Motor neuron (in vitro differentiated cells): ENCODE data around the gene ZNF3. TPM values are rescaled to one million over a fixed set of nuclear protein-coding genes. Genes with fewer than 3 reads are reported as not detected.
A peak's percentile ranks its signal among the peaks of the same experiment; 100 is the strongest.

ENCODE experiments used
- ATAC-seq, 8 experiments: fragments of 200-7000 bp; cut with Tn5 transposase; replicated peaks in 6 of 8; 2 replicates each; pipeline ENCODE4 v1.8.0; 2021; ENCODE audit warnings: mild to moderate bottlenecking in 8 of 8, moderate library complexity in 8 of 8
- H3K27ac ChIP-seq, 2 donors: fragments of 250-450 bp; sonication (Bioruptor Pico); 2 replicates each; pipeline ENCODE4 v1.9.0; 2021; ENCODE audit warnings: antibody characterized with exemption in 2 of 2, mild to moderate bottlenecking in 2 of 2, moderate library complexity in 1 of 2
- H3K4me1 ChIP-seq, 2 donors: fragments of 250-450 bp; sonication (Bioruptor Pico); replicated peaks in 1 of 2; 2 replicates each; pipeline ENCODE4 v1.6.1; 2021; ENCODE audit warnings: antibody characterized with exemption in 2 of 2, mild to moderate bottlenecking in 2 of 2, moderate library complexity in 1 of 2
- H3K4me3 ChIP-seq, 5 donors: fragments of 250-450 bp; sonication (Bioruptor Pico); 2 replicates each; pipeline ENCODE4 v1.9.0; 2021; ENCODE audit warnings: antibody characterized with exemption in 5 of 5, mild to moderate bottlenecking in 5 of 5, moderate library complexity in 4 of 5
- WGBS, 10 experiments: fragments of 450-650 bp; shearing (Covaris generic); methylation state at CpG; one replicate each; pipeline ENCODE4 v1.0.0; 2022; 5-methylcytosine and 5-hydroxymethylcytosine counted together
- in situ Hi-C, 9 experiments: fragments of 400-800 bp; cut with MboI; loops; one replicate each; pipeline ENCODE4 v1.15.0; 2021; ENCODE audit warnings: low sequenced_read_pairs in 9 of 9, low pct_unique_long_range_greater_than_20kb in 2 of 9; ENCODE audit not compliant: unreplicated experiment in 9 of 9
- total RNA-seq, 8 experiments: library from RNA; unstranded; fragments of 300-600 nt; gene quantifications; 2 replicates each; pipeline versions ENCODE4 v1.2.3 to v1.2.4, GENCODE V29; 2022

Gene ZNF3
- total RNA-seq, 8 experiments from 2014 or later = 32.4 to 63.8 (median 49.4) TPM

DNA sequence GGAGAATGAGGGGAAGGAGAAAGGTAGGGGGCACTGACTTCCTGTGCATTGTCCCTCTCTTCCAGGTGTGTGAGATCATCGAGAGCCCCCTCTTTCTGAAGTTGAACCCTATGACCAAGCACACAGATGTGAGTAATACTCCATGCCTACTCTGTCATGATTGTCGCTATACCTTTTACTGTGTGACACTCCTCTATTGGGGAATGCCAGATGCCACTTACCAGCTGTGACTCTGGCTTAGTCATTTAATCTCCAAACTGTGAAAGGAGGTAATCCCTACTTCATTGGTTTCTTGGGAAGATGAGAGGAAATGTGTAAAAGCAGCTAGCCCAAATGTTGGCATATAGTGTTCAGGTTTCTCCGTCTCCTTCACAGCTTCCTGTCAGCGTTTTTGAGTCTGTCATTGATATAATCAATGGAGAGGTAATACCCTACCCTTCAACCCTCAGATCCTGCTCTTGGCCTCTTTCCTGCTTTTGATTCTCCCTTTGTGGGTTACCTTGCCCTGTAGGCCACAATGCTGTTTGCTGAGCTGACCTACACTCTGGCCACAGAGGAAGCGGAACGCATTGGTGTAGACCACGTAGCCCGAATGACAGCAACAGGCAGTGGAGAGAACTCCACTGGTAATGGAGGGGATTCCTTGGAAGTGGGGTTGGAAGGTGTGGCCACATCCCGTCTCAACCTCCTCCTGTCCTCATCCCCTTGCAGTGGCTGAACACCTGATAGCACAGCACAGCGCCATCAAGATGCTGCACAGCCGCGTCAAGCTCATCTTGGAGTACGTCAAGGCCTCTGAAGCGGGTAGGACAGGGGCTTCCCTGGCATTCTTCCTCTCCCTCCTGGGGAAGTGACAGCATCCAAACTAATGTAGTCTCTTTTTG is 9.2 kb upstream of the ZNF3 start:
- H3K4me1 ChIP-seq = peaks cover 10 to 12% of the 10 kb centered on the region in 2 donors
- H3K27ac ChIP-seq = no peak overlapping the region
- 78 to 100% (median 100%) methylated on average over 1 to 11 of the region's 14 CpGs; no CpG with 5 or more reads in 3 of the 10 experiments for WGBS, 10 experiments
- no peak for ATAC-seq
- H3K4me3 ChIP-seq = no peak overlapping the region
- in situ Hi-C loops = no loop called here

DNA sequence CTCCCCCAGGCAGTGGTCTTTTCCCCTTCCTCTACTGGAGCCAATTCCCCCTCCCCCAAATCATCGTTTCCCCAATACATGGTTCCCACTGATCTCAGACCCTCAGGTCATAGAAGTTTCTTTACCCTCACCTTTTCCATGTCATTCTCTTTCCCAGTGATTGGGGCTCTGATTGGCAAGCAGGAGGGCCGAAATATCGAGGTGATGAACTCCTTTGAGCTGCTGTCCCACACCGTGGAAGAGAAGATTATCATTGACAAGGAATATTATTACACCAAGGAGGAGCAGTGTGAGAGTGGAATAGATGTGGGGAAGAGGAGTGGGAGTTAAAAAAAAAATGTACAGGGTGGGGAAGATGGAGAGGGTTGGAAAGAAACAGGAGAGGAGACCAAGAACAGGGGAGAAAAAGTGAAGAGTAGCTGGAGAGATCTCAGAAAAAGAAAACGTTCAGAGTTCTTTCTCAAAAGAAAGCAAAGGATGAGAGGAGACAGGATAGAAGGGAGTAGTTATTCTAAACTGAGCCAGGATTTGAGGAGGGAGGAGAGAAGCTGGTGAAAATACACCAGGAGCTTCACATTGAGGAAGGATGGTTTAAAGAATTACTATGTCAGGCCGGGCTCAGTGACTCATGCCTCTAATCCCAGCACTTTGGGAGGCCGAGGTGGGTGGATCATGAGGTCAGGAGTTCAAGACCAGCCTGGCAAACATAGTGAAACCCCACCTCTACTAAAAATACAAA is 8.1 kb upstream of the ZNF3 start:
- in situ Hi-C loops = no loop called here
- Histone ChIP-seq H3K27ac (peak overlapping the region; percentile 78 to 93), H3K4me1 (peaks cover 10 to 12% of the 10 kb centered on the region in 2 donors), H3K4me3 (peak overlapping the region; percentile 59 to 94 (median 70))
- 3 to 28% (median 11%) methylated on average over 2 to 6 of the region's 7 CpGs; no CpG with 5 or more reads in 2 of the 10 experiments for WGBS, 10 experiments
- ATAC-seq = peak in 2 of 8 experiments; percentile 12 to 19

DNA sequence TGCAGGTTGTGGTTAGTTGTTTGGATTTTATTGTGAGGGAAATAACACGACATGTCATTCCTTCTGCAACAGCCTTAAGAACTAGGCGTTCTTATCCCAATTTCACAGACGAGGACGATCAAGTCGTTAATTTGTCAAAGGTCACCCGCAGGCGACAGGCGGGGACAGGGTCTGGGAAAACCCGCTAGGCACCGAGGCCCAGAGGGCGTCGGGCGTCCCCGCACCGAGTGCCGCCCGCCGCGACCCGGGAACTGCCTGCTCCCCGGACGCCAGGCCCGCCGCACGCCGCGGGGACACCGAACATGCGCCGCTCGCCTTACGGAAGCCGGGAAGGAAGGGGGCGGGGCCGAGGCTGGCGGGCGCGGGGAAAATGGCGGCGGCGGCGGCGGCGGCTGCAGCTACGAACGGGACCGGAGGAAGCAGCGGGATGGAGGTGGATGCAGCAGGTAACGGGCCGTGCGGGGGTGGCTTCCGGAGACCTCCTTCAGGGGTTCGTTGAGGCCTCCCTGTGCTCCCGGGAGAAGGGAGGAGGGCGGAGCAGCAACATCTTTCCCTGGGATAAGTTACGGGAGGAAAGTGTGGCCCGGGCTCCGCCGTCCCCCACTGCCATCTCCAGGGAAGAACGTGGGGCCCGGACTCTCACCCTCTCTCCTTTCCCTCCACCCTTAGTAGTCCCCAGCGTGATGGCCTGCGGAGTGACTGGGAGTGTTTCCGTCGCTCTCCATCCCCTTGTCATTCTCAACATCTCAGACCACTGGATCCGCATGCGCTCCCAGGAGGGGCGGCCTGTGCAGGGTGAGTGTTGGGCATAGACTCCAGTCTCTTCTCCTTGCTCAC is 7.3 kb upstream of the ZNF3 start, which contains the start of gene COPS6:
COPS6 (plus strand) TSS at position 349 of the 837 bp plus-strand sequence; CDS start at position 371, 22 bp downstream.
- ATAC-seq = peak; percentile 15 to 88 (median 76)
- in situ Hi-C loops = no loop called here
- H3K4me3 ChIP-seq = peak within 1 kb of the TSS; percentile 59 to 94 (median 70)
- peak within 1 kb of the TSS; percentile 78 to 93 for H3K27ac ChIP-seq
- 0 to 20% (median 1%) methylated on average over 1 to 17 of the region's 68 CpGs; no CpG with 5 or more reads in 3 of the 10 experiments for WGBS, 10 experiments
- H3K4me1 ChIP-seq = peaks cover 10 to 12% of the 10 kb centered on the region in 2 donors

DNA sequence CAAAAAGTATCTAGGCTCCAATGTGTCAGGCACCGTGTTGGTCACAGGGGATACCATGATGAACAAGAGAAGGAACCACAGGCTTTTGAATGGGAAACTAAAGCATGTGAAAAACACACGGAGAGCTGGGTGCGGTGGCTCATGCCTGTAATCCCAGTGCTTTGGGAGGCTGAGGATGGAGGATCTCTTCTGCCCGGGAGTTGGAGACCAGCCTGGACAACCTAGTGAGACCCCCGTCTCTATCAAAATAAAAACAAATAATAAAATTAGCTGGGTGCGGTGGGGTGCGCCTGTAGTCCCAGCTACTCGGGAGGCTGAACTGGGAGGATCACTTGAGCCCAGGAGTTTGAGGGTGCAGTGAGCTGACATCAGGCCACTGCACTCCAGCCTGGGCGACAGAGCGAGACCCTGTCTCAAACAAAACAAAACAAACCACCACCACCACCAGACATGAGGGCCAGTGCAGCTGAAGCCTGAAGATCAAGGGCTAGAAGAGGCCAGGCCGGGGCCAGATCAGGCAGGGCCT is 6.6 kb upstream of the ZNF3 start:
- H3K27ac ChIP-seq = peak overlapping the region; percentile 78 to 93
- peak in 1 of 8 experiments; percentile 11 for ATAC-seq
- 33 to 100% (median 86%) methylated on average over 1 to 11 of the region's 11 CpGs; no CpG with 5 or more reads in 1 of the 10 experiments for WGBS, 10 experiments
- H3K4me3 ChIP-seq = peak overlapping the region; percentile 59 to 94 (median 70)
- in situ Hi-C loops = no loop called here
- H3K4me1 ChIP-seq = peaks cover 10 to 14% of the 10 kb centered on the region in 2 donors

DNA sequence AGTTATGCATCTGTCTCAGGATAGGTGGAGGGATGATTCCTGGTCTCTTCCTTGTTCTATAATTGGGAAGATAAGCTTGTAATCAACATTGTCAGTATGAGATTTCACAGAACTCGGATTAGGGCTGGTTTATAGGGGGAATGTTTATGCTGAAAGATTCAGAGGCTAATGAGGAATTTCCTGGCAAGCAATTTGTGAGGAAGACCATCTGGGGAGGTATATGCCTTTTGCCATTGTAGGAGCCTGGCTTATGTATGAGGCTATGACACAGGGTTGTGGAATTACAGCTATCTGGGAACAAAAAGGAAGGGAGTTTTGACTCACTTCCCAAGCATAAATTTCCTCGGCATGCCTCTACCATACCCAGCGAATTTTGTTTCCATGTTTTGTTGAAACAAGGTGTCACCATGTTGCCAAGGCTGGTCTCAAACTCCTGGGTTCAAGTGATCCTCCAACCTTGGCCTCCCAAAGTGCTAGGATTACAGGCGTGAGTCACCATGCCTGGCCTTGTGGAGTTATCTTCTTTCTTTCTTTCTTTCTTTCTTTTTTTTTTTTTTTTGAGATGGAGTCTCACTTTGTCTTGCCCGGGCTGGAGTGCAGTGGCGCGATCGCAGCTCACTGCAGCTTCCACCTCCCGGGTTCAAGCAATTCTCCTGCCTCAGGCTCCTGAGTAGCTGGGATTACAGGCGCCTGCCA is 5.7 kb upstream of the ZNF3 start:
- no peak overlapping the region for H3K4me3 ChIP-seq
- peaks cover 10 to 18% of the 10 kb centered on the region in 2 donors for H3K4me1 ChIP-seq
- 0 to 90% (median 76%) methylated on average over 1 to 5 of the region's 10 CpGs for WGBS, 10 experiments
- in situ Hi-C loops = no loop called here
- peak in 3 of 8 experiments; percentile 2 to 18 (median 8) for ATAC-seq
- no peak overlapping the region for H3K27ac ChIP-seq

DNA sequence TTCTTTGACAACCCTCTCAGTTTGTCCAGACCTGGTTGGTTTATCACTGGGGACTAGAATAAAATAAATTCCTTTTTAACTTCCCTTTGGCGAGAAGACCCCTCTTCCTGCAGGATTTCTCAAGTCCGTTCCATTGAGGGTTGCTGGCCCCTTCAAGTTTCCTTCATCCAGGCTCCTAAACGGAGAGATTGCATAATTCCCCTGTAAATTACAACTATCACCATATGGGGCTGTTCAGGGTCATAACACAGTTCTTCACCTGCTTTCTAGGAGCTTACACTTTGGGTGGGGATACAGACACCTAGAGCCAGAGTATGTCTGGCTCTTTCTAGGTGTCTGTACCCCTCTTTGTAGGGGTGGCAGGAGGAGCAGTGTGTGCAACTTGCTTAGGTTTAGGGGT is 4.0 kb upstream of the ZNF3 start:
- no peak overlapping the region for H3K27ac ChIP-seq
- no peak for ATAC-seq
- in situ Hi-C loops = no loop called here
- no peak overlapping the region for H3K4me3 ChIP-seq
- H3K4me1 ChIP-seq = peaks cover 10 to 18% of the 10 kb centered on the region in 2 donors
- 56 to 100% (median 86%) methylated on average over 1 to 3 of the region's 3 CpGs; no CpG with 5 or more reads in 3 of the 10 experiments for WGBS, 10 experiments

DNA sequence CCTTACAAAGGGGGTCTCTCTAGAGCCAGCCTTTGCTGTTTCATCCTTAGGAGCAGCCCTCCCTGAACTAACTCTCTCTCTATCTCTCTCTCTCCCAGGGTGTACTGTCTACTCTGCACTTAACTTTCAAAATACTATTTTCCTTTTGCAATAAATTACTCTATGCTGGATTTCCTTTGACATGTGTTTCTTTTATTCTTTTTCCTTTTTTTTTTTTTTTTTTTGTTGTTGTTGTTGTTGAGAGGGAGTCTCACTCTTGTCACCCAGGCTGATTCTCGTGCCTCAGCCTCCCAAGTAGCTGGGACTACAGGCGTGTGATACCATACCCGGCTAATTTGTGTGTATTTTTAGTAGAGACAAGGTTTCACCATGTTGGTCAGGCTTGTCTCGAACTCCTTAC is 1.5 kb upstream of the ZNF3 start:
- peaks cover 8 to 14% of the 10 kb centered on the region in 2 donors for H3K4me1 ChIP-seq
- peak overlapping the region; percentile 49 to 91 for H3K27ac ChIP-seq
- ATAC-seq = peak in 2 of 8 experiments; percentile 5 to 8
- 36 to 86% (median 61%) methylated on average over 3 to 4 of the region's 4 CpGs; no CpG with 5 or more reads in 2 of the 10 experiments for WGBS, 10 experiments
- peak overlapping the region in 4 of 5 donors; percentile 81 to 95 (median 90) for H3K4me3 ChIP-seq
- in situ Hi-C loops = no loop called here

DNA sequence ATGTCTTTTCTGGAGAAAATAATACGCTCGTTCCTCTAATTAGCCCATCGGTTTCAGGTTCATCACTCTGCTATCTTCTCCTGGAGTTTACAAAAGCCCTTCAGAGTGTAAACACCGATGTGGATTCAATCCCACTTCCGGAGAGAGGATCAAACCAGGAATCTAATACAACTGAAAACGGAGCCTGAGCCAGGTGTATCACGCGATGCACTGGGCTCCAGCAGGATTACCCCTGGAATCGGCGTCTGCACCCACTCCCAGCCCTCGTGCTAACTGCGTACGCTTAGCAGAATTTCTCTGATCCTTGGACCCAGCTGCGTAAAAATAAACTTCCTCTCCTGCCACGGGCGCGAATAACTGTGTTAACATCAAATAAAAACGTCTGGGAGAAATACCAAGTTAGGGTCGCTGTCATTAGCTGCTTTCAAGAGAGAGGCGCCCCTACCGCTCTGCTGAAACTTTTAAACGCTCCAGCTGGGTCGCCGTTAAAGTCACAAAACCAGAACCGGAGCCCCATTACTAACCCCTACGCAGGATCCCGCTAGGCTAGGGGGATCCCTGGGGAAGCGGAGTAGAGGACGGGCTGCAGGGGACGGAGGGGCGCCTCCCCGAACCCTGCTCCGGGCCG is 502 bp downstream of the ZNF3 start:
- Histone ChIP-seq H3K27ac (peak overlapping the region; percentile 97 to 98), H3K4me3 (peak overlapping the region; percentile 81 to 95 (median 92)), H3K4me1 (peaks cover 8 to 12% of the 10 kb centered on the region in 2 donors)
- 0 to 13% (median 3%) methylated on average over 3 to 24 of the region's 34 CpGs; no CpG with 5 or more reads in 1 of the 10 experiments for WGBS, 10 experiments
- ATAC-seq = peak in 3 of 8 experiments; percentile 5 to 16 (median 11)
- in situ Hi-C loops = no loop called here

DNA sequence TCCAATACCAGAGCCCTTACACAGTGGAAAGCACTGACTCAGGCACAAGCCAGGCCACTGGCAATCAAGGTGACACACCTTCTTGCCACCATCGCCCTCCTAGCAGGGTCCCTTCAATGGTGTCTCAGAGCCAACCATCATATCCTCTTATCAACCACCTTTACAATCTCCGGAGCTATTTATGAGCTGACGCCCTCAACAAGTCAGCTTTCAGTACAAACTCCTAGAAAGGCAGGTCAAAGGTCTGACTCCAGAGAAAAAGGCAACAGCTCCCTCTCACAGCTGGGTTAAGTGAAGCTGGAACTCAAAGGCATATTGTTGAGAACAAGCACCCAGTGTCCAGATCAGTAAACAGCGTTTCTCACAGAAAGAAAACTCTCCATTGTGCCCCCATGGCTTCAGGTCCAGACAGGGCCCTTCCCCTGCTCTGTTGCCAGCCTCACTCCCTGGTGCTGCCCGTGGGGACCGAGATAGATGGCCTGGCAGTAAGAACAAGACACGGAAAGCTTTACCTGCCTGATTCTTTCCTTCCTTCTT is 2.4 kb downstream of the ZNF3 start:
- in situ Hi-C loops = no loop called here
- Histone ChIP-seq H3K27ac (no peak overlapping the region), H3K4me3 (no peak overlapping the region), H3K4me1 (peaks cover 8 to 12% of the 10 kb centered on the region in 2 donors)
- WGBS, 10 experiments = 67 to 100% (median 94%) methylated on average over 1 to 6 of the region's 7 CpGs; no CpG with 5 or more reads in 1 of the 10 experiments
- no peak for ATAC-seq

DNA sequence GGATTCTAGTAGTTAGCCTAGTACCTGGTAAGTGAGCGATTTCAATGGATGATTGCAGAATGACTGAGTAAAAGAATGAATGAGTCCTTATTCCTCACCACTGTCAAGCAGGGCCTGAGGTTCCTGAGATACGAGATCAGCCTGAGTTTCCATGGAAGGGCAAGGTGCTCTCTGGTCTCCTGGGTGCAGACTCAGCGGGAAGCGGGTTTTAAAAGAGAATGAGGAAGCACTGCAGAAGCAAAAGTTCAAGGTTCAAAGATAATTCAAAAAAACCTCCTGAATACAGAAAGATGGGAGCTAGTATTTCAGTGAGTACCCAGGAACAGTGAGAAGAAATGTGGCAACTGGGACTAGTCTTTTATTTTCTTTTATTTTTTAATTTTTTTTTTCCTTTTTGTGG is 4.3 kb downstream of the ZNF3 start:
- Histone ChIP-seq H3K4me1 (peaks cover 6 to 8% of the 10 kb centered on the region in 2 donors), H3K27ac (no peak overlapping the region), H3K4me3 (no peak overlapping the region)
- in situ Hi-C loops = no loop called here
- no peak for ATAC-seq
- WGBS, 10 experiments = 80 to 100% (median 97%) methylated on average over 1 to 4 of the region's 4 CpGs; no CpG with 5 or more reads in 2 of the 10 experiments

DNA sequence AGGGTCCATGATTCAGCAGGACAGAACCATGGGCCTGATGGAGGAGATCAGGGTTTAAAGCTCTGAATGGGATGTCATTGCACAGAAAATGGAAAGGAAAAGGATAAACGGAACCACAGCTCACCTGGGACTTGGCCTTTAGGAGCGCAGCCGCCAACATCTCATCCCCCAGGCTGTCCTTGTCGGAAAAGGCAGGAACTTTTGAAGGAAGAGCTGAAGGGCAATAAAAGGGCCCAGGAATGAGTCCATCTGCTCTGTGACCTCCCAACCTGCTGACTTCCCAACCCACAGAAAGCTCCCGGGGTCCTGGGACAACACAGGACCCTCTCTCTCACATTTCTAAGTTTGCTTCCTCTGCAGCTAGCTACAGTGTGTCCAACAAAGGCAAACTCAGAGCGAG is 6.1 kb downstream of the ZNF3 start:
- no peak for ATAC-seq
- in situ Hi-C loops = no loop called here
- WGBS, 10 experiments = 96 to 100% (median 100%) methylated on average over 1 to 6 of the region's 6 CpGs; no CpG with 5 or more reads in 2 of the 10 experiments
- no peak overlapping the region for H3K4me3 ChIP-seq
- peaks cover 5 to 6% of the 10 kb centered on the region in 2 donors for H3K4me1 ChIP-seq
- no peak overlapping the region for H3K27ac ChIP-seq
